ENCODE data around the gene MRM2. TPM values are rescaled to one million over a fixed set of nuclear protein-coding genes. Genes with fewer than 3 reads are reported as not detected.

Gene MRM2
- total and polyA plus RNA-seq, 2 experiments from 2014 or later: 14.8 to 31.3 TPM

Small RNA genes within 50 kb of the gene (microRNA-seq; reads per million reads assigned to microRNA genes)
- gene MIR6836: 1.8 reads per million

Other genes with a start within 250 kb of the MRM2 start
- gene MAD1L1, start 9.3 kb downstream of the MRM2 start, total RNA-seq: 31.0 and 31.6 TPM in 2 replicates
- 30.7 TPM in 2 replicates for gene MAD1L1, start 9.3 kb downstream of the MRM2 start, polyA plus RNA-seq
- 6.5 and 9.6 TPM in 2 replicates for gene NUDT1, start within 50 bp of the MRM2 start, total RNA-seq
- 16.3 and 21.0 TPM in 2 replicates for gene NUDT1, start within 50 bp of the MRM2 start, polyA plus RNA-seq
- gene SNX8, start 72.2 kb upstream of the MRM2 start, total RNA-seq: 24.7 and 32.0 TPM in 2 replicates
- gene SNX8, start 72.2 kb upstream of the MRM2 start, polyA plus RNA-seq: 81.4 and 98.0 TPM in 2 replicates
- 122 and 131 TPM in 2 replicates for gene EIF3B, start 112.6 kb upstream of the MRM2 start, total RNA-seq
- gene EIF3B, start 112.6 kb upstream of the MRM2 start, polyA plus RNA-seq: 139 and 145 TPM in 2 replicates
- gene CHST12, start 161.4 kb upstream of the MRM2 start, total RNA-seq: 7.2 and 8.4 TPM in 2 replicates
- gene CHST12, start 161.4 kb upstream of the MRM2 start, polyA plus RNA-seq: 21.5 and 23.2 TPM in 2 replicates
- gene GRIFIN, start 234.2 kb upstream of the MRM2 start, total RNA-seq: not detected in 2 replicates
- not detected in 2 replicates for gene GRIFIN, start 234.2 kb upstream of the MRM2 start, polyA plus RNA-seq

Measured in hepatocyte (in vitro differentiated cells).